Neural cell (in vitro differentiated cells): ENCODE results near the gene MTCH1.

Experiments used
- EZH2 ChIP-seq: fragments of 200-600, 300-800 bp; shearing (Covaris generic), sonication (generic); IDR thresholded peaks from 2 replicates; pipeline ENCODE4 v1.6.1; 2014; ENCODE audit warnings: antibody characterized with exemption, low read length, borderline replicate concordance, mild to moderate bottlenecking; ENCODE audit not compliant: insufficient read depth, poor library complexity, severe bottlenecking
- MXI1 ChIP-seq: fragments of 450-650 bp; conservative IDR thresholded peaks from 2 replicates; pipeline ENCODE4 v1.6.1; 2014; ENCODE audit warnings: antibody characterized with exemption, mild to moderate bottlenecking; ENCODE audit not compliant: poor library complexity, severe bottlenecking
- POLR2AphosphoS5 ChIP-seq: IDR thresholded peaks from 2 replicates; pipeline ENCODE4 v1.6.1; 2012
- RAD21 ChIP-seq: fragments of 450-650 bp; conservative IDR thresholded peaks from 2 replicates; pipeline ENCODE4 v1.6.1; 2014; ENCODE audit warnings: antibody characterized with exemption, mild to moderate bottlenecking, moderate library complexity
- TAF1 ChIP-seq: IDR thresholded peaks from 2 replicates; pipeline ENCODE4 v1.6.1; 2012; ENCODE audit warnings: low read depth
- TF ChIP-seq, protein P1 (sequence below): fragments of 450-650 bp; IDR thresholded peaks from 2 replicates; pipeline ENCODE4 v1.5.1; 2014; ENCODE audit warnings: antibody characterized with exemption, mild to moderate bottlenecking, moderate library complexity; ENCODE audit not compliant: poor library complexity, severe bottlenecking

DNA sequence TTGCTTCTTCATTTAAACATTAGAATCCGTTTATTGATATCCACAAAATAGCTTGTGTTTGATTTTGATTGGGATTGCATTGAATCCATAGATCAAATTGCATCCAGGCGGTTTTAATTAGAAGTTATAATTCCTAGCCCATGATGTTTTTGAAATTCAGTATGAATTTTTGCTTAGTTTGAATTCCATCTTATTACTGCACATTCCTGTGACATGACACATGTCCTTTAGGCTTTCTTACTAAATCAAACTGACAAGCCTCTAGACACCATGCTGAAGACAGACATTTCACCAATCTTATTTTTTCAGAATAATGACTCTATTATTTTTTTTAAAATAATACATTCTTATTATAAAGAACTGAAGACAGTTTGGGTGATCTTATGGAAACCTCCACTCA, 52.9 kb downstream of the MTCH1 start:
- TF ChIP-seq, protein P1, sequence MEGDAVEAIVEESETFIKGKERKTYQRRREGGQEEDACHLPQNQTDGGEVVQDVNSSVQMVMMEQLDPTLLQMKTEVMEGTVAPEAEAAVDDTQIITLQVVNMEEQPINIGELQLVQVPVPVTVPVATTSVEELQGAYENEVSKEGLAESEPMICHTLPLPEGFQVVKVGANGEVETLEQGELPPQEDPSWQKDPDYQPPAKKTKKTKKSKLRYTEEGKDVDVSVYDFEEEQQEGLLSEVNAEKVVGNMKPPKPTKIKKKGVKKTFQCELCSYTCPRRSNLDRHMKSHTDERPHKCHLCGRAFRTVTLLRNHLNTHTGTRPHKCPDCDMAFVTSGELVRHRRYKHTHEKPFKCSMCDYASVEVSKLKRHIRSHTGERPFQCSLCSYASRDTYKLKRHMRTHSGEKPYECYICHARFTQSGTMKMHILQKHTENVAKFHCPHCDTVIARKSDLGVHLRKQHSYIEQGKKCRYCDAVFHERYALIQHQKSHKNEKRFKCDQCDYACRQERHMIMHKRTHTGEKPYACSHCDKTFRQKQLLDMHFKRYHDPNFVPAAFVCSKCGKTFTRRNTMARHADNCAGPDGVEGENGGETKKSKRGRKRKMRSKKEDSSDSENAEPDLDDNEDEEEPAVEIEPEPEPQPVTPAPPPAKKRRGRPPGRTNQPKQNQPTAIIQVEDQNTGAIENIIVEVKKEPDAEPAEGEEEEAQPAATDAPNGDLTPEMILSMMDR: no peak
- TF ChIP-seq RAD21 (no peak), TAF1 (no peak), MXI1 (no peak), POLR2AphosphoS5 (no peak), EZH2 (no peak)
